ENCODE data around the gene DLX1. TPM values are rescaled to one million over a fixed set of nuclear protein-coding genes. Genes with fewer than 3 reads are reported as not detected.

Gene DLX1
- total RNA-seq, 2 experiments from 2014 or later = not detected

DNA sequence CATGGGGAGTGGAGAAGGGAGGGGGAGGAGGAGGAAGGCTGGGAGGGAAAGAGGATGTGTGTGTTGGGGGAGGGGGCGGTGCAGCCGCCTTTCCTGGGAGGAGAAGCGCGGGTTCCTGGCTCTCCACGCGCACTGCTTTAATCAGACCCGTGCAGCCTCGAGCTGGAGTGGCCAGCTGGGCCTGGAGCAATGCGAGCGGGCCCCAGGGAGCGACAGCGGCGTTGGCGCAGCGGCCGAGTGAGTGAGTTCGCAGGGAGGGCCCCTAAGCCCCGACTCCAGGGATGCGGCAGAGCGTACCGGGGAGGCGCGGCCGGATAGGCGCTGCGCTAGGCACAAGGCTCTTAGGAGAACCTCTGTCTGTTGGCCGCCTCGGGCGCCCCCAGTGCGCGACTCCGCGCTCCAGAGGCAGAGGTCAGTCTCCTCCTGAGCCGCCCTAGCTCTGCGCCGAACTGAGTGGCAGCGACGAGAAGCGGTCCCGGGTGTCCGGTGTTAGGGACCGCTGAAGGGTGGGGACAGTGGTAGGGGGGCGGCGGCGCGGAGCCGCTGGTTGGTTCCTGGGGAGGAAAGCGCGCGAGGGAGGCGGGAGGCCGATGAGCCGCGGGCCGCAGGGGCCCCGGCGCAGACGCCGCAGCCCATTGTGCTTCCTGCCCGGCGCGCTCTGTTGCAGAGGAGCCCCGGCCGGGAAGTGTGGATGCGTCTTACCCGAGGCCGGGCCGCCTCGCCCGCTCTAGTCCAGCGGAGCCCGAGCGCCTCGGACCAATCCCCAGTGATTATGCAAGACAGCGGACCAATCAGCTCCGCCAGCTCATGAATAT lies 455 bp upstream of the DLX1 start:
- Histone ChIP-seq H3K9me3 (ENCODE audit: control insufficient read depth in 1 of 2, insufficient read depth in 1 of 2, low read length in 2 of 2) (peaks cover 16 to 86% of the 10 kb centered on the region in 2 experiments), H3K27ac (ENCODE audit: low read depth in 1 of 2, low read length in 2 of 2) (no peak overlapping the region), H3K27me3 (ENCODE audit: control insufficient read depth in 1 of 2, insufficient read depth in 2 of 2, low read length in 2 of 2) (peaks cover 100% of the 10 kb centered on the region in 2 experiments), H3K4me3 (ENCODE audit: low read length) (peak overlapping the region; percentile 41), H3K4me1 (ENCODE audit: insufficient read depth, low read length) (peaks cover 75% of the 10 kb centered on the region), H3K36me3 (ENCODE audit: insufficient read depth, low read length) (no peaks in the 10 kb centered on the region)
- peaks cover 80% of the 10 kb centered on the region for H3K4me1 Mint-ChIP-seq (ENCODE audit: low read depth)
- H3K36me3 Mint-ChIP-seq (ENCODE audit: low read depth) = peaks cover 11% of the 10 kb centered on the region
- H3K27me3 Mint-ChIP-seq = peaks cover 100% of the 10 kb centered on the region
- H3K27ac Mint-ChIP-seq = peak overlapping the region; percentile 78
- peak in 5 of 14 experiments; percentile 43 to 77 (median 48) for DNase-seq
- TF ChIP-seq, protein P1, sequence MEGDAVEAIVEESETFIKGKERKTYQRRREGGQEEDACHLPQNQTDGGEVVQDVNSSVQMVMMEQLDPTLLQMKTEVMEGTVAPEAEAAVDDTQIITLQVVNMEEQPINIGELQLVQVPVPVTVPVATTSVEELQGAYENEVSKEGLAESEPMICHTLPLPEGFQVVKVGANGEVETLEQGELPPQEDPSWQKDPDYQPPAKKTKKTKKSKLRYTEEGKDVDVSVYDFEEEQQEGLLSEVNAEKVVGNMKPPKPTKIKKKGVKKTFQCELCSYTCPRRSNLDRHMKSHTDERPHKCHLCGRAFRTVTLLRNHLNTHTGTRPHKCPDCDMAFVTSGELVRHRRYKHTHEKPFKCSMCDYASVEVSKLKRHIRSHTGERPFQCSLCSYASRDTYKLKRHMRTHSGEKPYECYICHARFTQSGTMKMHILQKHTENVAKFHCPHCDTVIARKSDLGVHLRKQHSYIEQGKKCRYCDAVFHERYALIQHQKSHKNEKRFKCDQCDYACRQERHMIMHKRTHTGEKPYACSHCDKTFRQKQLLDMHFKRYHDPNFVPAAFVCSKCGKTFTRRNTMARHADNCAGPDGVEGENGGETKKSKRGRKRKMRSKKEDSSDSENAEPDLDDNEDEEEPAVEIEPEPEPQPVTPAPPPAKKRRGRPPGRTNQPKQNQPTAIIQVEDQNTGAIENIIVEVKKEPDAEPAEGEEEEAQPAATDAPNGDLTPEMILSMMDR (IDR thresholded peaks at IDR 0.05) = no peak
- peak; percentile 40 for ATAC-seq (ENCODE audit: poor library complexity)
- CTCF ChIA-PET = interaction anchor here (1.3 kb wide), 1 partner anchor 22 kb away, joined by 3 read pairs; no protein-coding TSS in a partner anchor
- H3K9me3 Mint-ChIP-seq = peaks cover under 1% of the 10 kb centered on the region
- POLR2A ChIA-PET = interaction anchor here (1.0 to 2.5 kb wide), 2 partner anchors 11 to 15 kb away, joined by 3 to 9 read pairs; no protein-coding TSS in a partner anchor
- intact Hi-C loops (cut with DNase I, micrococcal nuclease) = no loop called here
- peak overlapping the region; percentile 70 for H3K4me3 Mint-ChIP-seq

DNA sequence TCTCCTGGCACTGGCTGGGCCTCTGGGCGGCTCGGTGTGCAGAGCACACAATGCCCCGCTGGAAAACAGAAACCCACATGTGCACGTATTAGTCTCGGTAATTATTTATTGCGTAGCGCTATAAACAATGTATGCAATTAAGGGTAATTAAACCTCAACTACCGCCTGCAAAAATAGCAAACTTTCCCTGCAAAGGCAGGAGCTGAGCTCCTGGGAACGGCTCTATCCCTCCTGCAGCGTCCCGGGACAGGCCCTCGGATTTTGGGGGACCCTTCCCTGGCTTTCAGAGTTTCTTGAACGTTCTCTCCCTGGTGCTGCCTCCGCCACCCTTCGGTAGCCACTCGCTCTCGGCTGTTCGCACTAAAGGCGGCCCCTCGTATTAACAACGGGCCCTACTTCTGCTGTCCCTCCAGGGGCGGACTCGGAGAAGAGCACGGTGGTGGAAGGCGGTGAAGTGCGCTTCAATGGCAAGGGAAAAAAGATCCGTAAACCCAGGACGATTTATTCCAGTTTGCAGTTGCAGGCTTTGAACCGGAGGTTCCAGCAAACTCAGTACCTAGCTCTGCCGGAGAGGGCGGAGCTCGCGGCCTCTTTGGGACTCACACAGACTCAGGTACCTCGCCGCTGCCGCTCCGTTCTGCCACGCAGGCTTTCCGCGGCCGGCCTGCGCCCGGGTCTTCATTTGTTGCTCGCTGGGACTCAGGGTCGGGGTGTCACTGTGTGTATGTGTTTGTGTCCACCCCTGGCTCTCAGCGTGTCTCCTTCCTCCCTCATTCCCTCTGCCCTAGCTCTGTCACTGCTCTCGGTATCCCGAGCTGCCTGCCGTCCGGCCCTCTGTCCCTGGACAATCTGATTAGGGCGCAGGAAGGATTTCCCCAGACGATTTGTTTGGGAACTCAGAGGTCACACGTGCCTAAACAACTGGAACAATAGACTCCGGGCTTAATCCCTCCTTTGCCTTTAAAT lies 1.2 kb downstream of the DLX1 start:
- no peaks in the 10 kb centered on the region for H3K36me3 ChIP-seq (ENCODE audit: insufficient read depth, low read length)
- Mint-ChIP-seq H3K9me3 (no peaks in the 10 kb centered on the region), H3K36me3 (ENCODE audit: low read depth) (peaks cover 11% of the 10 kb centered on the region), H3K27me3 (peaks cover 100% of the 10 kb centered on the region), H3K27ac (peak overlapping the region; percentile 78), H3K4me1 (ENCODE audit: low read depth) (peaks cover 73% of the 10 kb centered on the region), H3K4me3 (peak overlapping the region; percentile 77)
- DNase-seq (peak in 11 of 14 experiments; percentile 49 to 83 (median 59)), ATAC-seq (ENCODE audit: poor library complexity) (peak; percentile 76)
- H3K27ac ChIP-seq (ENCODE audit: low read depth in 1 of 2, low read length in 2 of 2) = no peak overlapping the region
- H3K9me3 ChIP-seq (ENCODE audit: control insufficient read depth in 1 of 2, insufficient read depth in 1 of 2, low read length in 2 of 2) = peaks cover 10 to 82% of the 10 kb centered on the region in 2 experiments
- intact Hi-C loops (cut with DNase I, micrococcal nuclease) = loop anchor here (2.0 kb wide), 1 partner anchor 16 kb away; the partner anchor contains the start of gene DLX2 (in 2 of the 2)
- ChIA-PET POLR2A (interaction anchor here (0.8 to 1.6 kb wide), 3 partner anchors 9 to 410 kb away, joined by 3 to 4 read pairs (median 3); no protein-coding TSS in a partner anchor), CTCF (interaction anchor here (1.0 to 1.4 kb wide), 6 partner anchors 9 to 375 kb away, joined by 3 to 6 read pairs (median 4); no protein-coding TSS in a partner anchor)
- TF ChIP-seq, protein P1 (IDR thresholded peaks at IDR 0.05) = peak; percentile 36
- H3K4me3 ChIP-seq (ENCODE audit: low read length) = peak overlapping the region; percentile 10
- peaks cover 97 to 99% of the 10 kb centered on the region in 2 experiments for H3K27me3 ChIP-seq (ENCODE audit: control insufficient read depth in 1 of 2, insufficient read depth in 2 of 2, low read length in 2 of 2)
- H3K4me1 ChIP-seq (ENCODE audit: insufficient read depth, low read length) = peaks cover 76% of the 10 kb centered on the region

Data from CD4-positive, alpha-beta T cell (primary cell).